HFF-Myc (cell line): ENCODE measurements around the gene POLD3.
"Not testable (repeated sequence)": the region's sequence is repeated elsewhere in the genome, so short reads cannot be mapped to it uniquely, and the experiment has no call there.

Experiments used
- DNase-seq: peaks from one replicate; pipeline ENCODE4 v3.0.0-alpha.2; 2011; ENCODE audit warnings: low read depth; ENCODE audit errors: extremely low read depth
- H3K4me3 ChIP-seq: replicated peaks from 2 replicates; pipeline ENCODE4 v1.5.1; 2011; ENCODE audit warnings: low read depth, mild to moderate bottlenecking, control low read depth, low read length
- CTCF ChIP-seq: IDR thresholded peaks from 2 replicates; pipeline ENCODE4 v1.5.1; 2012; ENCODE audit warnings: mild to moderate bottlenecking, low read depth, low read length, control low read depth; ENCODE audit errors: missing control alignments

The POLD3 gene

DNA sequence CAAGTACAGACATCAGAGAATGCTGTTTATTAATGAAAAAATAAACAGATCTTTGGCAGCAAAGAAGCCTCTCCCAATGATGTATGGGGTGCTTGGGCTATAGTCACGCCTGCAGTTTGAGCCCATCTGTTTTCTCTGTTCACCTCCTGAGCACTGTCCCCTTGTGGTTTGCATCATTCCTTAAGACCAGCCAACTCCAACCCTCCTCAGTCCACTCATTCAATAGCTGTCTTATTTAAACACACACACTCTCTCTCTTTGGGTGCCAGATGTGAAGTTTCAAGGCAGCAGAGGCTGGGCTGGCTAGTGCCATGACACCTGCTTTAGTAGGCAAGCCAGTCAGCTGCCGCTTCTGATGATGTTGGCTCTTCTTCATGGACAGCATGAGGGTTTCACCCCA is 58.1 kb downstream of the POLD3 start:
- H3K4me3 ChIP-seq = no peak overlapping the region
- DNase-seq = peak; percentile 79
- TF ChIP-seq CTCF = no peak

- TF ChIP-seq CTCF = no peak
- H3K4me3 ChIP-seq = no peak overlapping the region
Measured at GRCh38 chr11:74654976-74655375, 62.6 kb downstream of the POLD3 start.

DNA sequence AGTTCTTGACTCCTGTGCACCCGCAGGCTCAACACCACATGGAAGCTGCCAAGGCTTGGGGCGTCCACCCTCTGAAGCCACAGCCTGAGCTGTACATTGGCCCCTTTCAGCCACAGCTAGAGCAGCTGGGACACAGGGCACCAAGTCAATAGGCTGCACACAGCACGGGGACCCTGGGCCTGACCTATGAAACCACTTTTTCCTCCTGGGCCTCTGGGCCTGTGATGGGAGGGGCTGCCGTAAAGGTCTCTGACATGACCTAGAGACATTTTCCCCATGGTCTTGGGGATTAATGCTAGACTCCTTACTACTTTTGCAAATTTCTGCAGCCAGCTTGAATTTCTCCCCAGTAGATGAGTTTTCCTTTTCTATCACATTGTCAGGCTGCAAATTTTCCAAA is 66.7 kb downstream of the POLD3 start:
- H3K4me3 ChIP-seq, DNase-seq: not testable (repeated sequence)

More at GRCh38 chr11:74654976-74655375, 62.6 kb downstream of the POLD3 start:
- DNase-seq = no peak

DNA sequence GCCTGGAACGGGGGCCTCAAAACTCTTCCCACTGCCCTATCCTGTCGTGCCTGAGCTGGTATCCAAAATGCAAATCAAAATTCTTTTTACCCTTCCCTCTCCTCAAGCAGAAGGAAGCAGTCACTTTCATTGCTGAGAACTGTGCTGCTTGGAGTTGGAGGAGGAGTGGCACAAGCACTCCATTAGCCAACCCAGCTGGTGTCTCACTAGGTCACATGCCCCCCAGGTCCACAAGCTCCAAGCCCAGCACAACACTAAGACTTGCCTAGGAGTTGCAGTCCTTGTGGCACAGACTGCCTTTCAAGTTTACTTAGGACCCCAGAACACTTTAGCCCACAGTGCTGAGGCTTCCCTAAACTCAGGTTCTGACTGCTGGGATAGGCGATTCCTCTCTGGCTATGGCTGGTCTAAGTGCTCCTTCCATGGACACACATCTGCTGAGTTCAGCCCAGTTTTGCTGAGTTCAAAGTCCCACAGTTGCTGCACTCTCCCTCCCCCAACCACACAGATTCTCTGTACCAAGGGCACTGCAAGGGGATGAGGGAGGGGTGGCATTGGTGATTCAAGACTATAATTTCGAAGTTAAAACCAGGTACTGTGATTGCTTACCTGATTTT is 70.2 kb downstream of the POLD3 start:
- no peak overlapping the region for H3K4me3 ChIP-seq
- TF ChIP-seq CTCF = no peak
- no peak for DNase-seq

GRCh38 chr11:74663315-74663714 is 70.9 kb downstream of the POLD3 start:
- no peak for TF ChIP-seq CTCF
- no peak for DNase-seq
- H3K4me3 ChIP-seq = no peak overlapping the region

DNA sequence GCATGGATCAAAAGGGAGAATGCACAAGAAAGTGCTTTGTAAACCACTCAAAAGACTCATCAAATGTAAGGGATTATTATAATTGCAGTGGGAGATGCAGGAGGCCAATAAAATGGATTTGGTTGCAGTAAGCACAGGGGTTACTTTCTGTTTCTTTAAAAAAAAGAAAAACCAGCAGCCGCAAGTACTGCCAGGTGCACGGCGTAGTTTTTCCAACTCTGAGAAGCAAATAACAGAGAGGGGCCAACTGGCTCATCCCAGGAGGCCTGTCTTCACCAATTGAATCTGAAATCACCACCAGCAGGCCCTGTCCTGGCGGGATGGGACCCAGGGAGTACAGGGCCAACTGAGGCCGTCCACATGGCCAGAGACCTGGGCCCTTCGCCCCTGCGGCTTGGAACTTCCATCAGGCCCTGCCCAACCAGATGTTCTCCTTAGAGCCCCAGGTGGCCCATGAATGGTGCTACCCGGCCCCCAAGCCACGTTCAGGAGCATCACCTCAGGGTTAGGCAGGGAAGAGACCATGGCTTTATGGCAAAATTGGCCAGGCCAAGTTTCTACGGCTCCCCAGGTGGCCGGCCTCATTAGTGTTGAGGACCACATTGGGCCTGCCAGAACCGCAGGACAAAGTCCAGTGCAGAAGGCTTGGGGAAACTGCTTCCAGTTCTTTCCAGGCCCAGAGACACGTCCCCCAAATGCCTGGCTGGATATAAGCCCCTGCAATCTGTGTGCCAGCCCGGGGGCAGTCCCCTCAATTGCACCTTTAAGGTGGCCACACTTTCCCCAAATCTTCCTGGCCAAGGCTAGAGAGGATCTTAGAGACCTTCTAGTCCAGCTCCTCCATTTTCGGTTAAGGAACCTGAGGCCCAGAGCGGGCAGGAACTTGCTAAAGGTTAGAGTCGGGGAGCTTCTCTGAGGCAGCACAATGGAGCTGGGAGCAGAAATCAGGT is 77.1 kb downstream of the POLD3 start:
- H3K4me3 ChIP-seq = no peak overlapping the region
- no peak for TF ChIP-seq CTCF
- no peak for DNase-seq

DNA sequence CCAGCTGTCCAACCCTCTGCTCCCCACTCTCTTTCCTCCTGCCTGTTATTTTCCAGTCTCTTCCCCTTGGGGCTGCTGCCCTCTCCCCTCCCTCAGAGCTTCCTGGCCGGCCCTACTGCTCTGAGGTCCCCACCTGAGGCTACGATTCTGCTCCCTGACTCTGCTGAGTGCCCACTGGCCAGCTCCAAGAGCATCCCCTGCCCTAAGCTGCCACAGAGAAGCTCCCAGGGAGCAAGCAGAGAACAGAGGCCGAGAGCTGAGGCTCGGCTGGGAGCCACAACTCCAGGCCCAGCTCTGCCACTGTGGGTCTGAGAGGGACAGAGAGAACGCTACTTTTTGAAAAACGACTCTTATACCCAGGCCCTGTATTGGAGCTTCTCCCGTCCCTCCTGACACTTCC is 77.8 kb downstream of the POLD3 start:
- H3K4me3 ChIP-seq = no peak overlapping the region
- no peak for TF ChIP-seq CTCF
- DNase-seq = no peak
